Stimulated activated CD4-positive, alpha-beta T cell treated with anti-CD3 and anti-CD28 coated beads, Interleukin-4, amount 100 ng/mL, for 1 hour (primary cell): ENCODE data around the gene VMAC.

Experiments used
- DNase-seq: peaks from one replicate; pipeline ENCODE4 v3.0.0-alpha.2; 2020

Gene VMAC

GRCh38 chr19:5955636-5955935 is 50.9 kb downstream of the VMAC start:
- DNase-seq, result no peak

DNA sequence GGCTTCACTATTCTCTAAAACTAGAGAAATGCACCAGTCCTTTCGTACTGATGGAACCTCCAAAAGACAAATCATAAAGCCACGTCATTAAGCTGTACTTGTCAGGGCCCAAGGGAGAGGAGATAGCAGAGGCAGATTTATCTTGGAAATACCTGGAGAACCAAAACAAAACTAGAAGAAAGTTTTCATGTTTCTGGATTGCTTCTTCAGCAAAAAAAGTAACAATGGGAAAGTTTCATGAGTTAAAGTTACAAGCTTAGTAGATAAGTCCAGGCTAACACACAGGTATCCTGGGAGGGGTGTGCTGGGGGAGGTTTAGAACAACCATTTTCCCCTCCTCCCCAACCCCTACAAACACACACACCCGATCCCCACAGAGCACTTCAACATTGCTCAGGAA is 51.7 kb downstream of the VMAC start:
- no peak for DNase-seq

DNA sequence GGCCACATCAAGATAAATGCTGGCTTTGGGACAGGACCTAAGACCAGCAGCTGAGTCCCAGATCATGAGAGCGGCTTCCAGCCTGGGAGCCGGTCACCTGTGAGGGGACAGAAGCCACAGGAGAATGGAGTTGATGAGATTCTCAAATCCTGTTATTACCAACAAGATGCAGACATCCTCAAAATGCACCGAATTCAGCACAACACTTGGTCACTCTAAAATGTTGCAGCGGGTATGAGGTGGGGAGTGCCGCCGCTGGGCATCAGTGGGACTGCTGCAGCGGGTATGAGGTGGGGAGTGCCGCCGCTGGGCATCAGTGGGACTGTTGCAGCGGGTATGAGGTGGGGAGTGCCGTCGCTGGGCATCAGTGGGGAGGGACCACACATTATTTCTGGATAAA is 52.1 kb downstream of the VMAC start:
- DNase-seq, result no peak

- DNase-seq, result no peak
These were observed 52.5 kb downstream of the VMAC start for GRCh38 chr19:5957170-5957569.

DNA sequence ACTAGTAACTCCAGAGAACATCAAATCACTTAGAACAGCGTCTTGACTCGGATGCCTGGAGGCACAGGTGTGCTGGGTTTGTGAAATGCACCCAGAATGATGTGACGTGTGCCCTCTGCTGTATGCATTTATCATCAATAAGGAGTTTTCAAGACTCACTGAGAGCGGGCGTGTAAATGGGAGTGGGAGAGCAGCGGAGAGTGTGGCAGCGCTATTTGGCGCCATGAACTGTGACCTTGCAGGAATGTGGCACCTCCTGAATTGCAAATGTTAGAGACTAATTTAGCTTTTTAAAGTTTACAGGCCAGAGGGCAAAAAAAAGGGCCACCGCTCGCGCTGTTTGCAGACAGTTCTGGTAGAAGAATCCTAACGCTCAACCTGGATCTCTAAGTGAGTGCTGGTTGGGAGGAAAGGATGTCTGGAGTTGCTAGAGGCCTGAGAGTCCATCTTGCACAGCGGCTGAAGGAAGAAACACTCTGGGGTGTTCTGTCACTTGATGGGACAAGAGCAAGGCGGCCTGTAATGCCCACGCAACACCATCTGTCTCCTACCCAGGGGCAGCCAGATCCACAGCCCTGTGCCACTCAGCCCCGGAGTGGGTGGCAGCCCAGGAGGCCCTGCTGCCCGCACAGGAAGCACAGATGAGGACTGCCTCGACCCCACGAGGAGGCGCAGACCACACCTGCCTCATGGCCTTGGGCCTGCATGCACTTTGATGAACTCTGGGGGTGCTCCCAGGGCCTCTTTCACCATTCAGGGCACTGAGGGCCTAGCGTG is 53.6 kb downstream of the VMAC start:
- no peak for DNase-seq

GRCh38 chr19:5958851-5959122 is 54.1 kb downstream of the VMAC start:
- no peak for DNase-seq

DNA sequence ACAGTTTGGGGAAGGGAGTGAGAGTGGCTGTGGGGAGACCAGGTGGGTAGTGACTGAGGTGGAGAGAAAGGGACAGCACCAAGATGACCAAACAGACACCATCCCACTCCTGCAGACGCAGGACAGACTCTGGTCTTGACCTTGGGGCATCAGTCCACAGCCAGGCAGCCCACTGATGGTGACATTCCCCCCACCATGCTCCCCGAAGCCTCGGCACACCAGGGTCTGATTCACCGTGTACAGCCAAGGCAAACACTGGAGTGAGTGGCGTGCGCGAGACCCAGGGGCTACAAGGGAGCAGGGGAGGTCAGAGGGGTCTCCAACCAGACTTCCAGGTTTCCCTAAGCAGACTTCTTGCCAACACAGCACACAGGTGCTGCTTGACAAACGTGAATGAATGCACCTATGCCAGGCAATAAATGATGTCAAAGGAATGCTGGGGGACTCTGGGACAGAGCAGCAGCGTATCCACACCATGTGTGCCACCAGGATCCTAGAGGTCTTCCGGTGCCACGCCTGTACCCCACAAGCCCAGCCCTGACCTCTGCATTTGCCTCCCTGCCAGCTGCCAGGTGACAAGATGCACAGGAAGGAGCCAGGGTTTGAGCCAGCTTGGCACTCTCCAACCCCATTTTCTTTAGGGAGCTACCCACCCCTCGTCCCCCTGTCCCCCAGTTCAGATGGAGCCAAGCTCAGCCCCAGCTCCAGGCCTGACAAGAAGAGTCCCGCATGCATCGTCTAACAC is 54.8 kb downstream of the VMAC start:
- no peak for DNase-seq
